Right lobe of liver (tissue), 4 donors: ENCODE results near the gene CDC42BPA.

Experiments
- POLR2A ChIP-seq: fragments of 450-650 bp; IDR thresholded peaks from one replicate; pipeline ENCODE4 v1.6.1; 2017; ENCODE audit warnings: antibody characterized with exemption, mild to moderate bottlenecking
- TF ChIP-seq, protein P1 (sequence below), 4 donors: fragments of 200-600 bp in 3 of 4; fragments of 450-650 bp in 1 of 4; IDR thresholded peaks; one replicate each; pipeline versions ENCODE4 v1.5.1 to v1.8.0; 2016 to 2022; ENCODE audit warnings: antibody characterized with exemption in 4 of 4, mild to moderate bottlenecking in 2 of 4
- donor health status: DM: no; HTN: no; CAD: no.
- donor health status: DM: no; HTN: no; CAD: no.
- donor health status: DM: no; HTN: yes; CAD: no.

DNA sequence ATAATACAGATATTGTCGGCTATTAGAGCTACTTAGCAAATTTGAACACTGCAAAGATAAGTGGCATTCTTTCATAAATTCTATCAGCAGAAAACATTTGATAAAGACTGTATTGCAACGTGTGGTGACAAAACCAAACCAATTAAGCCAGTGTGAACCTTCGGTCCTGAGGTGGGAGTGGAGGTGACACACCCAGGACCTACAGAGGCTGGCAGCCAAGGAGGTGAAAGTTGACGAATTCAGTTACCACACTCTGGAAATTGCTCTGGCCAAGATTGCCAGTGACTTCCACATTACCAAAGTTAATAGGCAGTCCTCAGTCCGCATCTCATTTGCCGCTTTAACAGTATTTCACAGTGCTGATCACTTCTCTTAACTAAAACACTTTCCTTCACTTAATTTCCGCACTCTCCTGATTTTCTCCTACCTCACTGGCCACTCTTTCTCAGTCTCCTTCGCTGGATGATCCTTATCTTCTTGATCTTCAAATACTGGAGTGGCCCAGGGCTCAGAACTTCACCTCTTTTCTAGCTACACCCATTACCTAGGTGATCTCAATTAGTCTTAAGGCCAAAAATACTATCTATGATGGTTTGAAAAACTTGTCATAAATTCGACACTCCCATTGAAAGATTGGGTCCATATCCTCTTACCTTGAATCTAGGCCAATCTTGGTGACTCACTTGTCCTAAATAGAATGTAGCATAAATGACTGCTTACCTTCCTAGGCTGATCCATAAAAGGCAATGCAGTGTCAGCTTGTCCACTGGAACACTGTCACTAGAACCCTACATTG, 5.1 kb upstream of the CDC42BPA start:
- no peak for TF ChIP-seq POLR2A
- TF ChIP-seq, protein P1, sequence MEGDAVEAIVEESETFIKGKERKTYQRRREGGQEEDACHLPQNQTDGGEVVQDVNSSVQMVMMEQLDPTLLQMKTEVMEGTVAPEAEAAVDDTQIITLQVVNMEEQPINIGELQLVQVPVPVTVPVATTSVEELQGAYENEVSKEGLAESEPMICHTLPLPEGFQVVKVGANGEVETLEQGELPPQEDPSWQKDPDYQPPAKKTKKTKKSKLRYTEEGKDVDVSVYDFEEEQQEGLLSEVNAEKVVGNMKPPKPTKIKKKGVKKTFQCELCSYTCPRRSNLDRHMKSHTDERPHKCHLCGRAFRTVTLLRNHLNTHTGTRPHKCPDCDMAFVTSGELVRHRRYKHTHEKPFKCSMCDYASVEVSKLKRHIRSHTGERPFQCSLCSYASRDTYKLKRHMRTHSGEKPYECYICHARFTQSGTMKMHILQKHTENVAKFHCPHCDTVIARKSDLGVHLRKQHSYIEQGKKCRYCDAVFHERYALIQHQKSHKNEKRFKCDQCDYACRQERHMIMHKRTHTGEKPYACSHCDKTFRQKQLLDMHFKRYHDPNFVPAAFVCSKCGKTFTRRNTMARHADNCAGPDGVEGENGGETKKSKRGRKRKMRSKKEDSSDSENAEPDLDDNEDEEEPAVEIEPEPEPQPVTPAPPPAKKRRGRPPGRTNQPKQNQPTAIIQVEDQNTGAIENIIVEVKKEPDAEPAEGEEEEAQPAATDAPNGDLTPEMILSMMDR (IDR thresholded peaks at IDR 0.05) = no peak
